Activated T-cell treated with anti-CD3 and anti-CD28 coated beads, Interleukin-2, amount 50 U/mL, for 24 hours (primary cell): ENCODE measurements around the gene ADAMTS6.
"Not testable (repeated sequence)": the region's sequence is repeated elsewhere in the genome, so short reads cannot be mapped to it uniquely, and the experiment has no call there.

Experiments
- DNase-seq: peaks from one replicate; pipeline ENCODE4 v3.0.0-alpha.2; 2020
- H3K27ac Mint-ChIP-seq: 2 replicates; pipeline ENCODE4 v1.8.0; 2020; ENCODE audit warnings: mild to moderate bottlenecking, mixed read lengths
- H3K27me3 Mint-ChIP-seq: 2 replicates; pipeline ENCODE4 v1.8.0; 2020; ENCODE audit warnings: mixed read lengths
- H3K36me3 Mint-ChIP-seq: 2 replicates; pipeline ENCODE4 v1.8.0; 2020; ENCODE audit warnings: low read depth, mixed read lengths
- H3K4me1 Mint-ChIP-seq: 2 replicates; pipeline ENCODE4 v1.8.0; 2020; ENCODE audit warnings: low read depth, mixed read lengths
- H3K4me3 Mint-ChIP-seq: 2 replicates; pipeline ENCODE4 v1.8.0; 2020; ENCODE audit warnings: mild to moderate bottlenecking, moderate library complexity, mixed read lengths
- H3K9me3 Mint-ChIP-seq: 2 replicates; pipeline ENCODE4 v1.8.0; 2020; ENCODE audit warnings: mixed read lengths

Gene ADAMTS6

DNA sequence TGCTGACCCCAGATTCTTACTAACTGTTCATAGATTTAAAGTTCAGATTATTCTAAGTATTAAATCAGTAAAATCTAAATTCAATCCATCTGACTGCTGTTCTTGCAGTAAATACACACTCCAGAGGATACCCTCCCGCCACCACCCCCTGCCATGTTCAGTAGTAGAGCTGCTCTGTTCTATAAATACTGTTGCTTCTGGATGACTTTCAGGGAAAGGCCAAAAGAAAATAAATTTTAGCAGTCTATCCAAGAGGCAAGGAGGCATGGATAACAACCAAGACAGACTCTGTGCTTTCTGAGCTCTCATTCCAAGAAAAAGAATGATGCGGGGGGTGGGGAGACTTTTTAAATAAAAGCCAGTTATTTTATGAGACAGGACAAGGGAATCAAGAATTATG lies 115.1 kb downstream of the ADAMTS6 start:
- Mint-ChIP-seq H3K27ac (no peak overlapping the region), H3K27me3 (no peaks in the 10 kb centered on the region), H3K9me3 (no peaks in the 10 kb centered on the region), H3K36me3 (no peaks in the 10 kb centered on the region), H3K4me1 (no peaks in the 10 kb centered on the region), H3K4me3 (no peak overlapping the region)
- no peak for DNase-seq

DNA sequence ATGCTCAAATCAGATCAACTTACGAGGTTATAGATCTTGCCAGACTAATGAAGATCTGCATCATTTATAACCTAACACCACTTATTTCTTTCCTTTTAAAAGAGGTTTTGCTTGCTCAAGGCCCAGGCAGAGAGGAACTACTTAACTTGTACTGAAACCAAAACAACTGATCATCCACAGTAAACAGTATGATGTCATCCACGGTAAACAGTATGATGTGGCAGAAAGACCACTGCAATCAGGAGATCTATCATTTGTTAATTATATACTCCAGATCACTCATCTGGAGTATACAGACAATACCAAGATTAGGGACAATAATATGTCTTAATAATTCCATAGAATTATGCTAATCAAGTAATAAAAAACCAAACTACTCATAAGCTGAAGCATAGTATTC lies 116.8 kb downstream of the ADAMTS6 start:
- Mint-ChIP-seq H3K9me3 (no peaks in the 10 kb centered on the region), H3K27me3 (no peaks in the 10 kb centered on the region), H3K4me3 (no peak overlapping the region), H3K27ac (no peak overlapping the region), H3K36me3 (no peaks in the 10 kb centered on the region), H3K4me1 (no peaks in the 10 kb centered on the region)
- DNase-seq = no peak

DNA sequence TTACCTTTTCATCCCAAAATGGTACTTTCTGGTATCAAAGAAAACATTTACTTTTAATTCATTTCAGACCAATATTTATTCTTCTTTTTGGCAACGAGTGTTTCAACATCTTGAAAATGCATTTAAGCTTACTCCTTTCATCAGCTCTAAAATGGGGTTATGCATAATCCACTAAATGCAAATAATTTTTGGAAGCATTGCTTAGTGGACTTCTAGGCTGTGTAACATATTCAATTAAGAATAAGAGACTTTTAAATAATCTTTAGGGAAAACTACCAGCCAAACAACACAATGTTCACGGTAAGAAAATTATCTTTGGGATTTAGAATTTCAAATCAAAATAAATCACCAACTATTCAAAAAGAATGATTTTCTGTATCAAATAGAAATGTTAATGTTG lies 118.2 kb downstream of the ADAMTS6 start:
- no peak overlapping the region for H3K27ac Mint-ChIP-seq
- no peaks in the 10 kb centered on the region for H3K9me3 Mint-ChIP-seq
- H3K4me3 Mint-ChIP-seq = no peak overlapping the region
- H3K36me3 Mint-ChIP-seq = no peaks in the 10 kb centered on the region
- no peaks in the 10 kb centered on the region for H3K4me1 Mint-ChIP-seq
- no peaks in the 10 kb centered on the region for H3K27me3 Mint-ChIP-seq
- no peak for DNase-seq

DNA sequence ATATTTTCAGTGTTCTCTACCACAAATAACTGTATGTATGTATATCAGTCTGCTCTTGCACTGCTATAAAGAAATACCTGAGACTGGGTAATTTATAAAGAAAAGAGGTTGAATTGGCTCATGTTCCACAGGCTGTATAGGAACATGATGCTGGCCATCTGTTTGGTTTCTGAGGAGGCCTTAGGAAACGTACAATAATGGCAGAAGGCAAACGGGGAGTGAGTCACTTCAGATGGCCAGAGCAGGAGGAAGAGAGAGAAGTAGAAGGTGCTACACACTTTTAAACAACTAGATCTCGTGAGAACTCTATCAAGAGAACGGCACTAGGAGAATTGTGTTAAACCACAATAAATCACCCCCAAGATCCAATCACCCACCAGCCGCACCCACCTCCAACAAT lies 121.7 kb downstream of the ADAMTS6 start:
- H3K4me1 Mint-ChIP-seq = no peaks in the 10 kb centered on the region
- no peaks in the 10 kb centered on the region for H3K36me3 Mint-ChIP-seq
- no peaks in the 10 kb centered on the region for H3K27me3 Mint-ChIP-seq
- no peak for DNase-seq
- H3K27ac Mint-ChIP-seq = no peak overlapping the region
- H3K9me3 Mint-ChIP-seq = no peaks in the 10 kb centered on the region
- no peak overlapping the region for H3K4me3 Mint-ChIP-seq

DNA sequence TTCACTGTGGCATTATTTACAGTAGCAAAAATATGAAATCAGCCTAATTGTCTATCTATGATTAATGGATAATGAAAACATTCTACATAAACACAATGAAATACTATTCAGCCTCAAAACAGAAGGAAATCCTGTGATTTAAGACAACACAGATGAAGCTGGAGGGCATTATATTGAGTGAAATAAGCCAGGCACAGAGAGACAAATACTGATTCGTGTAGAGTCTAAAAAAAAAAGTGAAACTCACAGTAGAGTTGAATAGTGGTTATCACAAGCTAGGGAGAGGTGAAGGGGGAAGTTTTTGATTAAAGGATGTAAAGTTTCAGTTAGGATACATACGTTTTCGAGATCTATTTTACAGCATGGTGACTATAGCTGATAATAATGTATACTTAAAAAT lies 122.2 kb downstream of the ADAMTS6 start:
- Mint-ChIP-seq H3K27me3 (no peaks in the 10 kb centered on the region), H3K36me3 (no peaks in the 10 kb centered on the region), H3K4me1 (no peaks in the 10 kb centered on the region), H3K27ac (no peak overlapping the region), H3K9me3 (no peaks in the 10 kb centered on the region), H3K4me3 (no peak overlapping the region)
- no peak for DNase-seq

DNA sequence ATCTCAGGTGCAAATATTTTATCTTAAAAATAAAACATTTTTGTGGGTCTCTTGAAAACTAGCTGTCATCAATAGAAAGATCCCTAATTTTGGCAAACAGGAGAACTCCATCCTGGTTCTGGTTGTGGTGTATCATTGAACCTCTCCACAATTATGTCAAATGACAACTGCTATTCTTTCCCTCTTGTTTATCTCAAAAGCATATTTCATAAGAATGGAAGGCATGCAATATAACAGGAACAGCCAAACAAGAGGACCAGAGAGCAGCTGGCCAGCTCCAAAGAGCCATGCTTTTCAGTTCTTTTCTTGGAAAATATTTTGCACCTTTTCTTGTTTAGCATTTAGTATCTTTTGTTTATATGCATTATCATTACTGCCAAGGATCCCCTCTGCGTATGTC lies 125.4 kb downstream of the ADAMTS6 start:
- Mint-ChIP-seq H3K27me3 (no peaks in the 10 kb centered on the region), H3K27ac (no peak overlapping the region), H3K4me3 (no peak overlapping the region), H3K4me1 (no peaks in the 10 kb centered on the region), H3K36me3 (no peaks in the 10 kb centered on the region), H3K9me3 (no peaks in the 10 kb centered on the region)
- DNase-seq = no peak

DNA sequence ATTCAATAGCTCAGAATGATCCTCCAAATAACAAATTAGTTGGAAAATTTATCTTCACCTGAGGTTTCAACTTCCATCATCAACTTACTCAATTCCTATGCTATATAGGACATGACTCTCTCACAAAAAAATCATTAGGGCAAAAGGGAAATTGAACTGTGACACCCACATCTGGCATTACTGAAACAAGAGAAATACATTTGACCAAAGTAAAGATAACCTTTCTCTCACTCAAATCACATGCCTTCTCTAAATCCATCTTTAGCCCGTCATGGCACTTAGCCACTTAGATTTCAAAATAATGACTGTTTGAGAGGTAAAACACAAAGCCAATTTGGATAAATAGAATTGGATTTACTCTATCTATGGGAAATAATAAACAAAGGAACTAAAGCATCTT lies 126.4 kb downstream of the ADAMTS6 start:
- no peak overlapping the region for H3K27ac Mint-ChIP-seq
- H3K27me3 Mint-ChIP-seq = no peaks in the 10 kb centered on the region
- no peaks in the 10 kb centered on the region for H3K4me1 Mint-ChIP-seq
- H3K9me3 Mint-ChIP-seq = no peaks in the 10 kb centered on the region
- no peak for DNase-seq
- H3K4me3 Mint-ChIP-seq = no peak overlapping the region
- H3K36me3 Mint-ChIP-seq = no peaks in the 10 kb centered on the region

DNA sequence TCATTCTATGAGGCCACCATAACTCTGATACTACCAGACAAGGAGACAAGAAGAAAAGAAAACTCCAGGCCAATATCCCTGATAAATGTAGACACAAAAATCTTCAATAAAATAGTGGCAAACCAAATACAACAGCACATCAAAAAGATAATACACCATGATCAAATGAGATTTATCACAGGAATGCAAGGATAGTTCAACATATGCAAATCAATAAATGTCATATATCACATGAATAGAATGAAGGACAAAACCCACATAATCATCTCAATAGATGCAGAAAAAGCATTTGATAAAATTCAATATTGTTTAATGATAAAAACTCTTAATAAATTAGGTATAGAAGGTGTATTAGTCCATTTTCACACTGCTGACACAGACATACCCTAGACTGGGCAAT lies 139.9 kb downstream of the ADAMTS6 start:
- H3K4me1 Mint-ChIP-seq = no peaks in the 10 kb centered on the region
- no peak for DNase-seq
- H3K27ac Mint-ChIP-seq = no peak overlapping the region
- peaks cover 3% of the 10 kb centered on the region for H3K36me3 Mint-ChIP-seq
- H3K9me3 Mint-ChIP-seq = peaks cover 28% of the 10 kb centered on the region
- no peak overlapping the region for H3K4me3 Mint-ChIP-seq
- H3K27me3 Mint-ChIP-seq = no peaks in the 10 kb centered on the region

DNA sequence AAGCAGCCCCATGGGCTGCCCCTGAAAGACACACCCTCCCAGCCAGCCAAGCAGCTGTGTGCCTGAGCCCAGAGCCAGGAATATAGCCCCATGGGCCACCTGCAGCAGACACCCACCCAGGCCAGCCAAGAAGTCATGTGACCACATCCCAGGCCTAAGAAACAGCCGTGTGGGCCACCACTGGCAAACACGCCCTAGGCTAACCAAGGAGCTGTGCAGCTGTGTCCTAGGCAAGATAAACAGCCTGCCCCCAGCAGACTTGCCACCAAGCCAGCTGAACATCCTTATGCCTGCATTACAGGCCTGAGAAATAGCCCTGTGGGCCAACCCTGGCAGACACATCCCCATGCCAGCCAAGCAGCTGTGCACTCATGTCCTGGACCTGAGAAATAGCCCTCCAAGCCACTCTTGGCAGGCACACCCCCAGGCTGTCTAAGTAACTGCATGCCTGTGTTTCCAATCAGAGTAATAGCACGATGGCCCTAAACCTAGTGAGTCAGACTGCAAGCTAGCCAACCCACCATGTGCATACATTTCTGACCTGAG lies 143.0 kb downstream of the ADAMTS6 start:
- Mint-ChIP-seq H3K27ac (no peak overlapping the region), H3K36me3 (peaks cover 3% of the 10 kb centered on the region), H3K4me1 (no peaks in the 10 kb centered on the region), H3K27me3 (no peaks in the 10 kb centered on the region), H3K4me3 (no peak overlapping the region), H3K9me3 (peaks cover 26% of the 10 kb centered on the region)
- DNase-seq = no peak

DNA sequence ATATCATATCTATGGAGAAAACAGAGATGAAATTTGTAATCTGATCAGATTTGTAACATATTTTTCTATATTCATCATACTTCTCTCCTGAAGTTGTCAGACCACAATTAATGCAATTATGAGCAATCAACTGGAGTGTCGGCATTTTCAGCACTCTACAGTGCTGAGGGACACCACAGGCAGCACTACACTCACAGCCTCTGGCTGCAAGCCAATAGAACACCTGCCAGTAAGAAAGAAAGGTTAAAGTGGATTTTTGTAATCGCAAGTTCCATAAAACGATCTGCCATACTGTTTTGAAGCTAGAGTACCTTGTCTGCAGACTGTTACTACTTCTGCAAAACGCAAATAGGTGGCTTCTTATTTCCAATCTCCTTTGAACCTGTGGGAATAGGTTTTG lies 147.6 kb downstream of the ADAMTS6 start:
- Mint-ChIP-seq H3K9me3 (no peaks in the 10 kb centered on the region), H3K27me3 (no peaks in the 10 kb centered on the region), H3K4me1 (no peaks in the 10 kb centered on the region), H3K4me3 (no peak overlapping the region), H3K27ac (no peak overlapping the region), H3K36me3 (no peaks in the 10 kb centered on the region)
- DNase-seq = no peak

DNA sequence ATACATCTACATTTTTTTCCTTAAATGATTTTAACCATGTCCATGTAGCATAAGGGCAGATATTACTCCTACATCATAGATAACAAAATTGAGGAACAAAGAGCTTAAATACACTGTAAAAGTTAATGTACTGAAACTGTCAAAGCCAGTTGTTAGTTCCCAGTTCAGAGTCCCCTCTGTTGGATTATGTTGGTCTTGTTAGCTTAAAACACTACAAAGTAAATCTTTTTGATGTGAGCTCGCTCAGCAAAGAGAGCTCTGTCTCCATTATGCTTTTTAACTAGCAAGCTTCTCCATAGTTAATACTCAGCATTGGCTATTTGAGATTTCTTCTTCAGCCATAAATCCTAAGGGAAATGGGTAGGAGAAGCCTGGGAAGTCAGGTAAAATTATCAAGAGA lies 149.1 kb downstream of the ADAMTS6 start:
- Mint-ChIP-seq H3K27me3 (no peaks in the 10 kb centered on the region), H3K4me1 (no peaks in the 10 kb centered on the region), H3K36me3 (no peaks in the 10 kb centered on the region), H3K27ac (no peak overlapping the region), H3K4me3 (no peak overlapping the region), H3K9me3 (no peaks in the 10 kb centered on the region)
- DNase-seq = no peak

DNA sequence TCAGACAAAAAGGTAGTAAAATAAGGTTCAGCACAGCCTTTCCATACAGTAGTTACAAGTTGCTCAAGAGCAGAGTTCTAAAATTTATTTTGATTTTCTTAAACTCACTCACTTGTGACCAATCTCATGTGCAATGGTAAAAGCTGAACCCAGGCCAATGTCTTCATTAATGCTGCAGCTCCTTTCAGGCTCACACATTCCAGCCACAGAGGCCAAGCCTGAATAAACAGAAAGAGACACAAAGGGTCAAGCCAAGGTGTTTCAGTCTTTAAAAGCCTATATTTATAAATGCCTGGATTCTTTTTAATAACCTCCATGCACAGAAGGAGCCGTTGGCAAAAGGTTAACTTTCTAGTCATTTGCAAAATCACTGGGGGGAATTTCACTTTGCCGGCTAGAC lies 152.5 kb downstream of the ADAMTS6 start:
- no peaks in the 10 kb centered on the region for H3K4me1 Mint-ChIP-seq
- H3K27me3 Mint-ChIP-seq = no peaks in the 10 kb centered on the region
- H3K9me3 Mint-ChIP-seq = no peaks in the 10 kb centered on the region
- no peak for DNase-seq
- H3K27ac Mint-ChIP-seq = no peak overlapping the region
- H3K36me3 Mint-ChIP-seq = no peaks in the 10 kb centered on the region
- no peak overlapping the region for H3K4me3 Mint-ChIP-seq

DNA sequence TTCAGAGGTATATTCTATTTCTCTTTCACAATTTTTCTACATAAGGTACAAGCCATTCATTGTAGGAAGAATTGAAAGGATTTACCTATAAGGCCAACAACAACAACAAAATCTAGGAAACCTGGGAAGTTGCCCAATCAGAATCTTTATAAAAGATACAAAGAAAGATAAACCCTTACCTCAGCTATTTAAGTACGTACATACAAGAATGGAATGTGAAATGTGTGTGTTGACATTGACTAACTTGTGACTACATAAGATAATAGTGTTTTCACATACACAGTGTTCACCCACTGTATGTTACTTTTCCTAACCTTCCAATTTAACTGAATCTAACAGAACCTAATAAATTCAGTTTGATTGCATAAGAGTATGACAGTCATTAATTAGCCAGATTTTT lies 154.1 kb downstream of the ADAMTS6 start:
- Mint-ChIP-seq H3K4me3 (no peak overlapping the region), H3K4me1 (no peaks in the 10 kb centered on the region), H3K36me3 (no peaks in the 10 kb centered on the region), H3K9me3 (no peaks in the 10 kb centered on the region), H3K27ac (no peak overlapping the region), H3K27me3 (no peaks in the 10 kb centered on the region)
- DNase-seq = no peak

DNA sequence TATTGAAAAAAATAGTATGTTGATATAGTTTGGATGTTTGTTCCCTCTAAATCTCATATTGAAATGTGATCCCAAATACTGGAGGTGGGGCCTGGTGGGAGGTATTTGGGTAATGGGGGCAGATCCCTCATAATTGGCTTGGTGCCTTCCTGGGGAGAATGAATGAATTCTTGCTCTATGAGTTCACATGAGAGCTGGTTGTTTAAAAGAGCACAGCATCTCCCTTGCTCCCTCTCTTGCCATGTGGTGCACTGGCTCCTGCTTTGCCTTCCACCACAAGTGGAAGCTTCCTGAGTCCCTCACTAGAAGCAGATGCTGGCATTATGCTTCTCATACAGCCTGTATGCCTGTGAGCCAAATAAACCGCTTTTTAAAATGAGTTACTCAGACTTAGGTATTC lies 154.8 kb downstream of the ADAMTS6 start:
- Mint-ChIP-seq H3K36me3 (no peaks in the 10 kb centered on the region), H3K4me3 (no peak overlapping the region), H3K27ac (no peak overlapping the region), H3K9me3 (no peaks in the 10 kb centered on the region), H3K4me1 (no peaks in the 10 kb centered on the region), H3K27me3 (no peaks in the 10 kb centered on the region)
- no peak for DNase-seq

DNA sequence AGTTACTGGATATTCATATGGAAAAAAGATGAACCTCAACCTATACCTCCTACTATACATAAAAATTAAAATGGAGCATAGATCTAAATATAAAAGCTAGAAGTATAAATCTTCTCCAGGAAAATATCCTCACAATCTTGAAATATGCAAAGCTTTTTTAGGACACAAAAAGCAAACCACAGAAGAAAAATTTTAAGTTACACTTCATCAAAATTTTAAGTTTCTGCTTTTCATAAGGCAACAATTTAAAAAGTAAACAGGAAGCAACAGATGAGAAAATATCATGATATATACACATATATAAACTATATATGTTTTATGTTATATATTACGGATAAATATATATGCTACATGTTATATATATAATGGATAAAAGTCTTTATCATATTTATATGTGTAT lies 157.5 kb downstream of the ADAMTS6 start:
- Mint-ChIP-seq H3K27me3 (no peaks in the 10 kb centered on the region), H3K27ac (no peak overlapping the region), H3K9me3 (no peaks in the 10 kb centered on the region), H3K4me1 (no peaks in the 10 kb centered on the region), H3K4me3 (no peak overlapping the region), H3K36me3 (no peaks in the 10 kb centered on the region)
- DNase-seq = no peak

DNA sequence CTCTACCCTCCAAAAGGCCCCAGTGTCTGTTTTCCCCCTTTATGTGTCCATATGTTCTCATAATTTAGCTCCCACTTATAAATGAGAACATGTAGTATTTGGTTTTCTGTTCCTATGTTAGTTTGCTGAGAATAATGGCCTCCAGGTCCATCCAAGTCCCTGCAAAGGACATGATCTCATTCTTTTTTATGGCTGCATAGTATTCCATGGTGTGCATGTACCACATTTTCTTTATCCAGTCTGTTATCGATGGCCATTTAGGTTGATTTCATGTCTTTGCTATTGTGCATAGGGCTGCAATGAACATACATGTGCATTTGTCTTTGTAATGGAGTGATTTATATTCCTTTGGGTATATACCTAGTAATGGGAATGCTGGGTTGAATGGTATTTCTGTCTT lies 161.0 kb downstream of the ADAMTS6 start:
- not testable (repeated sequence) for H3K27ac Mint-ChIP-seq, DNase-seq

More for the DNA sequence above, 161.0 kb downstream of the ADAMTS6 start:
- H3K9me3 Mint-ChIP-seq, H3K27me3 Mint-ChIP-seq, H3K4me3 Mint-ChIP-seq, H3K36me3 Mint-ChIP-seq, H3K4me1 Mint-ChIP-seq: not testable (repeated sequence)
